DMS79 (cell line): Measurements from ENCODE around the gene ZNF776.
A peak's percentile ranks its signal among the peaks of the same experiment; 100 is the strongest.
"Not testable (repeated sequence)": the region's sequence is repeated elsewhere in the genome, so short reads cannot be mapped to it uniquely, and the experiment has no call there.

Source experiments
- DNase-seq: peaks from one replicate; lab custom pipeline; 2025; lab: John Stamatoyannopoulos, UW

The ZNF776 gene

DNA sequence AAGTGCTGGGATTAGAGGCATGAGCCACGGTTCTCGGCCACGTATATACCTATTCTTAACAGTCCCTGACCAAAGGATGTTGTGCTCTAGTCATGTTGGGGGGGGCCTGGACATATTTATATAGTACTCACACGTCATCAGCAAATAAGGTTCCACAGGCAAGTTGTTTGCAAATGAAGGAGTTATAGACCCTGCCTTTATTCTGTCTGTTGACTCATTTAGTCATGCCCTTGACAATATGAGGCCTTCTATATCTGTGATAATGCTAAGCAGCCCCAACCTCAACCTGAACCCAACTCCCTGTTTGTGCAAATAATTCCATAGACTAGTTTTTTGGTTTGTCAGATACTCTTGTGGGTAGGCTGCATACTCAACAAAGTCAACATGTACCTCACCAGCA lies 31.7 kb downstream of the ZNF776 start:
- DNase-seq, result no peak

- DNase-seq, result no peak
Observed at GRCh38 chr19:57779220-57779845, 32.7 kb downstream of the ZNF776 start.

DNA sequence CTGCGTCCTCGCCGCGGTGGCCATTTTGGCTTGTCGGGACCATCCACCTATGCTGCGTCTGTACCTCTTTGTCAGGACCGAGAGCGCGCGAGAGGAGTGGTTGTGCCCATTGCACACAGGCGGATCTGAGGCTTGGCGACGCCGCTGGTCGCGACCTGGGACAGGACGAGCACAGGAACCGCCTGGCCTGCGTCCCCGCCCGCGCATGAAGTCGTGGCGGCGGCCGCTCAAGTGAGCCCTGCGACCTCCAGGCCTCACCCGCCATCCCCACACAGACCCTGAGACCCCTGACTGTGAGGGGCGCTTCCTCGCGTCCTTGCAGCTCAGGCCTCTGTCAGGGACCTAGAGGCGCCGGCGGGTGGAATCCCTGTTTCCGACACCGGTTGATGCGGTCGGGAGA lies 39.7 kb downstream of the ZNF776 start:
- DNase-seq, result no peak

DNA sequence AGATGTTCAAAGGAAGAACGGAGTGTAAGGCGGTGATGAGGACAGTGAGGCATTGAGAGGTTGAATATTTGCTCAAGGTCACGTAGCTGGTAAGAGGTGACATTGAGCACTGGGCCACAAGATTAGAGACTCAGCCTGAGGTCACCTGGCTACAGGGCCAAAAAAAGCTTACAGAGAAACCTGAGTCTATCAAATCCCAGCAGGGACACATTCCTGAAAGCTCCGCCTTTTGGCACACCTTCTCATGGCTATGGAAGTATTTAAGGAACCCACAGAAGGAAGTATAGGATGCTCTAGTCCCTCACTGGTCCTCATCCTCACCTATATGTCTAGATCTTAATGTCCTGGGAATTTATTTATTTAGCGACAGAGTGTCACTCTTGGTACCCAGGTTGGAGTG lies 40.3 kb downstream of the ZNF776 start:
- DNase-seq, result no peak

- no peak for DNase-seq
Observed at GRCh38 chr19:57788114-57788692, 41.6 kb downstream of the ZNF776 start.

GRCh38 chr19:57789288-57789687 lies 42.7 kb downstream of the ZNF776 start:
- DNase-seq, result no peak

DNA sequence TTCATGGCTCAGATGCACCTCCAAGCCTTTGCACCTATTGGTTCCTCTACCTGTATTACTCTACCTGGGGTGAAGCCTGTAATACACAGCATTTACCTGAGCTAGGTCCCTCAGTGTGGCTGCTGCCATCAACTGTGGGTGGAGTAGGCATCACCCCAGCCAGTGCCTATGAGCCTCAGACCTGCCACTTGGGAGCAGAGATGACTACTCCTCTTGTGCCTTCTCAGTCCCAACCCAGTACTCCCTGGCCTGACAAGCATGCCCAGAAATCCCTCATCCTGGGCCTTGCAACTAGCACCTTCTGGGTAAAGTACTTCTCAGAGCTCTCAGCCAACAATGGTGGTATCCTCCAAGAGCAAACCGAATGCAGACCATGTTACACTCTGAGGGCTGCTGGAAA lies 50.0 kb downstream of the ZNF776 start:
- DNase-seq, result not testable (repeated sequence)

- DNase-seq, result no peak
Observed at GRCh38 chr19:57800696-57801095, 54.1 kb downstream of the ZNF776 start.

DNA sequence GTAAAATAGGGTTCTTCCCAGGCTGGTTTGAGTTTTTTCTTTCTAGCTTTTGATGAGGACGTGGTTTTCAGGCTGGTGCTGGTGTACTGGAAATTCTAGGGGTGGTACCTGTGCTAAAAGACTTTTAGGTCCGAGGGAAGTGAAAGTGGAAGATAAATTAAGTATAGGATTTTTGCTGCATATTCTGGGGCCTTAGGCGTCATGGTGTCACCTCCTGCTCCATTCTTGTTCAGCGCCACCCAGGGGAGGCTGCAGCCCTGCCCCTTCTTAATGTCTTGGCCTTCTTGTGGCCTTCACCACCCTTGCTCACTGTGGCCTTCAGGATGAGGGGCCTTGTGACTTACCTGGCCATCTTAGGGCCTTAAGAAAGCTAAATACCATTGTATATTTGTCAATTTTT lies 55.7 kb downstream of the ZNF776 start:
- DNase-seq, result no peak

DNA sequence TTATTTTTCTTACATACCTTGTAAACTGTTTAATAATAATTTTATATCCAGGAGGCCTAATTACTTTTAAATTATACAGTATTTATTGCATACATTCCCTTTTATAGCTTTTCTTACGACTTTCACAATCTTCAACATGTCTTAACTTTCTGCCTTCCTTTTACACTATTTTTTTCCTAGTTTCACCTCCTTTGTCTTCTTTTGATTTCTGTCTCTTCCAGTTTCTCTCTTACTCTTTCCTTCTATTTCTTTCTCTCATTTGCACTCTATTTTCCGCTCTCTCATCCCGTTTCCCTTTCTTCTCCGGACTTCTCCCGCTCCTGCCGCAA lies 56.6 kb downstream of the ZNF776 start:
- DNase-seq, result no peak

GRCh38 chr19:57803594-57804325 lies 57.1 kb downstream of the ZNF776 start:
- peak; percentile 51 for DNase-seq

GRCh38 chr19:57807541-57807940 lies 60.9 kb downstream of the ZNF776 start:
- no peak for DNase-seq
